Fibroblast of skin of left quadriceps (primary cell): ENCODE results near the gene CMTM3.
"Not testable (repeated sequence)": the region's sequence is repeated elsewhere in the genome, so short reads cannot be mapped to it uniquely, and the experiment has no call there.

Experiments
- DNase-seq, 2 experiments: peaks; one replicate each; pipeline ENCODE4 v3.0.0-alpha.2; 2013; ENCODE audit warnings: low read depth in 2 of 2

Gene CMTM3

GRCh38 chr16:66608241-66609138 is 4.0 kb downstream of the CMTM3 start:
- peak; percentile 77 to 79 for DNase-seq

- no peak for DNase-seq
These were observed 4.6 kb downstream of the CMTM3 start for GRCh38 chr16:66609139-66609510.

GRCh38 chr16:66610111-66610820 is 5.8 kb downstream of the CMTM3 start:
- DNase-seq = no peak

GRCh38 chr16:66611911-66612310 is 7.4 kb downstream of the CMTM3 start:
- DNase-seq = not testable (repeated sequence)

- DNase-seq = no peak
These were observed 7.9 kb downstream of the CMTM3 start for GRCh38 chr16:66612422-66612821.

- DNase-seq = no peak
These were observed 9.8 kb downstream of the CMTM3 start for GRCh38 chr16:66614161-66614802.

- no peak for DNase-seq
These were observed 11.7 kb downstream of the CMTM3 start for GRCh38 chr16:66616169-66616568.

GRCh38 chr16:66616592-66616991 is 12.1 kb downstream of the CMTM3 start:
- no peak for DNase-seq

GRCh38 chr16:66617010-66617434 is 12.5 kb downstream of the CMTM3 start:
- no peak for DNase-seq

DNA sequence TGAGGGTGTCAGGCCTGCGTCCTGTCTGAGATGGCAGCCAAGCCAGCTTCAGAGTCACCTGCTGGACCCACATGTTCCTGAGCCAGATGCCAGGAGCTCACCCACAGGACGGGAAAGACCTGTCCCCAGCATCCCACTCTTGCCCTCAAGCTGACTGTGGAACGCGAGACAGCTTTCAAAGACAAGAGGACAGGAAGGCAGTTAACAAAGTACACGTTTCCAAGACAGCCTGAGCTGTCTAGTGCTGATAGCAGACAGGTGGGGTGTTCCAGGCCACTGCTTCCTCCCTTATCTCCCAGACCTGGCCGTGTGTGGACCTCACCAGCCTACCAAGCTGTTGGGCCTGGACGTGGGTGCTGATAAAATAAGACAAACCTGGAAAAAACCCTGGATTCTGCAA is 13.2 kb downstream of the CMTM3 start:
- DNase-seq = no peak

GRCh38 chr16:66618588-66619375 is 14.3 kb downstream of the CMTM3 start:
- peak; percentile 83 to 86 for DNase-seq

GRCh38 chr16:66619534-66620428 is 15.3 kb downstream of the CMTM3 start:
- DNase-seq = peak; percentile 83 to 84

DNA sequence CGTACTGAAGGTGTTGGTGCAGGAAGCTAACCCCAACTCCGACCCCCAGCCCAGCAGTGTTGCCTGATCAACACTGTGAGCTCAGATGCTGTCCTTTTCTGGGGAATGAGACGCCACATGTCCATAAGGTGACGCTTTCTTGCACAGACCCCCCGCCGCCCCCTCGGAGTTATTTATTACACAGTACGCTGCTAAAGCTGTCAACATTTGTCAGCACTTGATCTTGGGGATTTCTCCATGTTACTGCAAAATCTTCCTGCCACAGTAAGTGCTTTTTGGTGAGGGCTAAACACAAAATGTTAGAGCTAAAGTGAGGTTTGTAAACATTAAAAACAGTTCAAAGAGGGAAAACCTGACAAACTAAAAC is 15.9 kb downstream of the CMTM3 start:
- DNase-seq = no peak

GRCh38 chr16:66621973-66622372 is 17.5 kb downstream of the CMTM3 start:
- no peak for DNase-seq

GRCh38 chr16:66622863-66623262 is 18.4 kb downstream of the CMTM3 start:
- DNase-seq = no peak

DNA sequence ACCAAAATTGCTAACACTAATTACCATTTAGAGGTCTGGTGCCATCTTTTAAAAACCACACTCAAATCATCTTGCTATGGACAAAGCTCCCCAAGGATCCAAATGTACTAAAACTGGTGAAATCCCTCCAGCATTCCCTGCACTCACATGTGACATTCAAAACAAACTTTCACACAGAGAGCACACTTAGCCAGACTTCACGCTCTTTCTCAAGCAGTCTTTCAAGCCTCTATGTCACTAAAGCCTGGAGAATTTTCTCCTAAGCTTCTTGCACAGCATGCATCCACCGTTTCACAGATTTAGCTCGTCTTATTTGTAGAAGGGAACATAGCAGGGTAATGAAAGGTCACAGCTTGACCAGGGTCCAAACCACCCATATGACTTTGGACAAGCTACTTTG is 19.3 kb downstream of the CMTM3 start:
- DNase-seq = no peak

DNA sequence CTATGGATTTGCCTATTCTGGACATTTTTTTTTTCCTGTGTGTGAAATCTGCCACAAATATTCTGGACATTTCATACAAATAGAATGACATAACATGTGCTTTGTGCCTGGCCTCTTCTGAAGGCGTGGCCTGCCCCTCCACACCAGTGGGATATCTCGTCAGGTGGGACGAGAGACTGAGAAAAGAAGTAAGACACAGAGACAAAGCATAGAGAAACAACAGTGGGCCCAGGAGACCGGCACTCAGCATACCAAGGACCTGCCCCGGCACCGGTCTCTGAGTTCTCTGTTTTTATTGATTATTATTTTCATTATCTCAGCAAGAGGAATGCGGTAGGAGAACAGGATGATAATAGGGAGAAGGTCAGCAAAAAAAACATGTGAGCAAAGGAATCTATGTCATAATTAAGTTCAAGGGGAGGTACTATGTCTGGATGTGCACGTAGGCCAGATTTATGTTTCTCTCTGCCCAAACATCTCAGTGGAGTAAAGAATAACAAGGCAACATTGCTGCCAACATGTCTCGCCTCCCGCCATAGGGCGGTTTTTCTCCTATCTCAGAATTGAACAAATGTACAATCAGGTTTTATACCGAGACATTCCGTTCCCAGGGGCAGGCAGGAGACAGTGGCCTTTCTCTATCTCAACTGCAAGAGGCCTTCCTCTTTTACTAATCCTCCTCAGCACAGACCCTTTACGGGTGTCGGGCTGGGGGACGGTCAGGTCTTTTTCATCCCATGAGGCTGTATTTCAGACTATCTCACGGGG is 23.3 kb downstream of the CMTM3 start:
- DNase-seq = not testable (repeated sequence)

DNA sequence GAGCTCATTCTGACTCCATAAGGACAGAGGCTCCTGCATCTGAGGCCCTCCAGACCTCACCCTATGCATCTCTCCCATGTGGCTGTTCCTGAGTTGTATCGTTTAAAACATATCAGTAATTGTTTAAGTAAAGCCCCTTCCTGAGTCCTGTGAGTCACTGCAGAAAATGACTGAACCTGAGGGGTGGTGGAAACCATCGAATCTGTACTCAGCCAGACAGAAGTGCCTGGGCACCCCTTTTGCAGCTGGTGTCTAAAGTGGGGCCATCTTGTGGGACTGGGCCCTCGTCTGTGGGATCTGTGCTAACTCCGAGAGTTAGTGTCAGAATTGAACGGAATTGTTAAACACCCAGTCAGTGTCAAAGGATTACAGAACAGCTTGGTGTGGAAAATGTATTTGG is 25.4 kb downstream of the CMTM3 start:
- DNase-seq = no peak

GRCh38 chr16:66630561-66631260 is 26.2 kb downstream of the CMTM3 start:
- DNase-seq = not testable (repeated sequence)
